Umbilical cord (tissue), 2 donors: ENCODE data around the gene CDH15. TPM values are rescaled to one million over a fixed set of nuclear protein-coding genes. Genes with fewer than 3 reads are reported as not detected.

Source experiments
- DNase-seq: peaks from one replicate; pipeline ENCODE4 v3.0.0-alpha.2; 2015; ENCODE audit warnings: low spot score
- total RNA-seq: library from RNA; depleted of rRNA; stranded (reverse); fragments of >200 nt; gene quantifications from one replicate; pipeline ENCODE4 v1.2.3, GENCODE V29; 2014; ENCODE audit warnings: low replicate concordance; ENCODE audit not compliant: insufficient read depth

CDH15 gene
- total RNA-seq, 1 donor from 2014 or later = 0.48 TPM

GRCh38 chr16:89198417-89199240 is 27.1 kb downstream of the CDH15 start:
- DNase-seq = no peak

- DNase-seq = no peak
These were observed 27.9 kb downstream of the CDH15 start for GRCh38 chr16:89199241-89200123.

GRCh38 chr16:89200124-89200849 is 28.7 kb downstream of the CDH15 start, which contains the start of gene SLC22A31:
Gene SLC22A31 (minus strand): TSS chr16:89200537. CDS start chr16:89200501, 36 bp downstream.
- DNase-seq = no peak

- no peak for DNase-seq
These were observed 29.4 kb downstream of the CDH15 start for GRCh38 chr16:89200850-89201411.

- DNase-seq = no peak
These were observed 30.2 kb downstream of the CDH15 start for GRCh38 chr16:89201439-89202377.

- no peak for DNase-seq
These were observed 31.1 kb downstream of the CDH15 start for GRCh38 chr16:89202422-89203215.

- DNase-seq = no peak
These were observed 36.4 kb downstream of the CDH15 start for GRCh38 chr16:89207993-89208392.

- no peak for DNase-seq
These were observed 38.0 kb downstream of the CDH15 start for GRCh38 chr16:89209522-89210044.

GRCh38 chr16:89210165-89210903 is 38.8 kb downstream of the CDH15 start:
- DNase-seq = no peak

- DNase-seq = no peak
These were observed 39.5 kb downstream of the CDH15 start for GRCh38 chr16:89210904-89211515.

- peak; percentile 86 for DNase-seq
These were observed 45.0 kb downstream of the CDH15 start for GRCh38 chr16:89216315-89217137.

- no peak for DNase-seq
These were observed 45.5 kb downstream of the CDH15 start for GRCh38 chr16:89217138-89217387.

GRCh38 chr16:89217388-89218191 is 46.0 kb downstream of the CDH15 start, which contains the start of gene ZNF778:
Gene ZNF778 (plus strand): TSS chr16:89217703. CDS start chr16:89221128, 3,425 bp downstream.
- DNase-seq = peak; percentile 89

- no peak for DNase-seq
These were observed 47.8 kb downstream of the CDH15 start for GRCh38 chr16:89219365-89219764.

- no peak for DNase-seq
These were observed 50.1 kb downstream of the CDH15 start for GRCh38 chr16:89221604-89222003.

- DNase-seq = no peak
These were observed 51.4 kb downstream of the CDH15 start for GRCh38 chr16:89222931-89223330.
